ENCODE results near the gene TLE4. TPM values are rescaled to one million over a fixed set of nuclear protein-coding genes. Genes with fewer than 3 reads are reported as not detected.

Gene TLE4
- total RNA-seq, 1 donor from 2014 or later: 58.0 TPM

DNA sequence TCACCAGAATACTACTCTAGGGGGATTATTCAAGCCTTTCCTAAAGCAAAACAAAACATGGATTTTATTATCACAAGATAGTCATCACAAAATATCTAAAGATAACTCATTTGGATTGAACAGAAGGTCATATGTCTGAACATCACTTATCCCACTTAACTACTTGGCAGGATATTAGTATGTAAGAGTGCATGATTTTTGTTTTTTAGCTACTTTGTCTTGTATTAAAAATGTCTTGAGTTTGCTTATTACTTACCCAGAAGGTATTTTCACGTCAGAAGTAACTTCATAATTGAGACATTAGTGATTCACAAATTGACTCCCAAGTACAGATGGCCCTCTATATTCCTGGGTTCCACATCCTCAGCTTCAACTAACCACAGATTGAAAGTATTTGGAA is 113.8 kb downstream of the TLE4 start:
- no peak overlapping the region for H3K4me3 ChIP-seq
- H3K4me1 ChIP-seq: peaks cover 0 to 17% of the 10 kb centered on the region in 2 donors
- no peak for DNase-seq (ENCODE audit: low spot score in 2 of 2)
- no peaks in the 10 kb centered on the region for H3K9me3 ChIP-seq
- intact Hi-C loops (cut with DNase I): loop anchor here (2.0 to 5.0 kb wide), 2 partner anchors 113 to 377 kb away; no protein-coding TSS in a partner anchor
- H3K27me3 ChIP-seq: no peaks in the 10 kb centered on the region
- peak overlapping the region in 1 of 2 donors; percentile 50 for H3K27ac ChIP-seq
- H3K36me3 ChIP-seq: no peaks in the 10 kb centered on the region
- TF ChIP-seq, protein P1, sequence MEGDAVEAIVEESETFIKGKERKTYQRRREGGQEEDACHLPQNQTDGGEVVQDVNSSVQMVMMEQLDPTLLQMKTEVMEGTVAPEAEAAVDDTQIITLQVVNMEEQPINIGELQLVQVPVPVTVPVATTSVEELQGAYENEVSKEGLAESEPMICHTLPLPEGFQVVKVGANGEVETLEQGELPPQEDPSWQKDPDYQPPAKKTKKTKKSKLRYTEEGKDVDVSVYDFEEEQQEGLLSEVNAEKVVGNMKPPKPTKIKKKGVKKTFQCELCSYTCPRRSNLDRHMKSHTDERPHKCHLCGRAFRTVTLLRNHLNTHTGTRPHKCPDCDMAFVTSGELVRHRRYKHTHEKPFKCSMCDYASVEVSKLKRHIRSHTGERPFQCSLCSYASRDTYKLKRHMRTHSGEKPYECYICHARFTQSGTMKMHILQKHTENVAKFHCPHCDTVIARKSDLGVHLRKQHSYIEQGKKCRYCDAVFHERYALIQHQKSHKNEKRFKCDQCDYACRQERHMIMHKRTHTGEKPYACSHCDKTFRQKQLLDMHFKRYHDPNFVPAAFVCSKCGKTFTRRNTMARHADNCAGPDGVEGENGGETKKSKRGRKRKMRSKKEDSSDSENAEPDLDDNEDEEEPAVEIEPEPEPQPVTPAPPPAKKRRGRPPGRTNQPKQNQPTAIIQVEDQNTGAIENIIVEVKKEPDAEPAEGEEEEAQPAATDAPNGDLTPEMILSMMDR (IDR thresholded peaks at IDR 0.05): no peak

DNA sequence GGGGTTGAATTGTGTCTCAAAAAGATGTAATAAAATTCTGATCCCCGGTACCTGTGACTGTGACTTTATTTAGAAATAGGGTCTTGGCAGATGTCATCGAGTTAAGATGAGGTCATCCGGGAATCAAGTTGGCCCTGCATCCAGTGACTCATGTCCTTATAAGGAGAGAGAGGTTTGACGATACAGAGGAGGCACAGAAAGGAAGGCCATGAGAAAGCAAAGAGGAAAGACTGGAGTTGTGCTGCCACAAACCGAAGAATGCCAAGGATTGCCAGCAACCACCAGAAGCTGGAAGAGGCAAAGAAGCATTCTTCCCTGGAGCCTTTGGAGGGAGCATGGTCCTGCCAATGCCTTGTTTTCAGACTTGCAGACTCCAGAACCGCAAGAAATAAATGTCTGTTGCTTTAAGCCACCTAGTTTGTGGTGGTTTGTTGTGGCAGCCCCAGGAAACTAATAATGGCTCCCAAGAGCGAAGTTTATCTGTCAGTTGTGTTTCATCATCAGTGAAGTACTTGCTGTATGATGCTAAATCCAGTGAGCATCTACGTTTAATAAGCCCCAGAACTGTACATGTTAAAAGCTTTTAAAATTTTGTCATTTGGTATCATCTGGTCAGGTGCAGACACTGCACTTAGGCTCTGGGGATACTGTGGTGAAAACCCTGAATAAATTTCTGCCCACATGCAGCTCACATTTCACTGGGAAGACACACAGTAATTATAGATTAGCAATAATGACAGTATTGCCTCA is 114.8 kb downstream of the TLE4 start:
- H3K9me3 ChIP-seq: no peaks in the 10 kb centered on the region
- DNase-seq (ENCODE audit: low spot score in 2 of 2): peak in 1 of 2 donors; percentile 78
- peak overlapping the region in 1 of 2 donors; percentile 41 for H3K4me3 ChIP-seq
- H3K4me1 ChIP-seq: peaks cover 0 to 13% of the 10 kb centered on the region in 2 donors
- H3K27ac ChIP-seq: peak overlapping the region; percentile 50 to 64
- no peaks in the 10 kb centered on the region for H3K27me3 ChIP-seq
- intact Hi-C loops (cut with DNase I): loop anchor here (5.0 kb wide), 1 partner anchor 376 kb away; no protein-coding TSS in a partner anchor
- no peaks in the 10 kb centered on the region for H3K36me3 ChIP-seq
- TF ChIP-seq, protein P1 (IDR thresholded peaks at IDR 0.05): no peak

DNA sequence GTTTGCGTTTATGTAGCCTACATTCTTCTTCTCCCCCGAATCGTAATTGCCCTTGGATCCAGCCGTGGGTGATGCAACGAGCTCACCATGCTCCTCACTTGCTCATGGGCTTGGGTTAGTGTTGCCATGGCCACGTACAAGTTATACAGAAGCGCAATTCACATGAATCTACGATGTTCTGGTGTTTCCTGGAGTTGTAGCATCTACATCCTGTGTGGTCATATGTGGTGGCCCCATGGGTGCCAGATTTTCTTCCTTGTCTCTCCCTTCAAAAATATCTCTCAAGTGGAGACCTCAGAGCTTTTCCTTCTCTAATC is 115.3 kb downstream of the TLE4 start:
- TF ChIP-seq, protein P1 (IDR thresholded peaks at IDR 0.05): no peak
- Histone ChIP-seq H3K27me3 (no peaks in the 10 kb centered on the region), H3K36me3 (no peaks in the 10 kb centered on the region), H3K4me1 (peaks cover 0 to 11% of the 10 kb centered on the region in 2 donors), H3K4me3 (no peak overlapping the region), H3K27ac (peak overlapping the region in 1 of 2 donors; percentile 50), H3K9me3 (no peaks in the 10 kb centered on the region)
- no peak for DNase-seq (ENCODE audit: low spot score in 2 of 2)
- intact Hi-C loops (cut with DNase I): loop anchor here (5.0 kb wide), 1 partner anchor 375 kb away; no protein-coding TSS in a partner anchor

DNA sequence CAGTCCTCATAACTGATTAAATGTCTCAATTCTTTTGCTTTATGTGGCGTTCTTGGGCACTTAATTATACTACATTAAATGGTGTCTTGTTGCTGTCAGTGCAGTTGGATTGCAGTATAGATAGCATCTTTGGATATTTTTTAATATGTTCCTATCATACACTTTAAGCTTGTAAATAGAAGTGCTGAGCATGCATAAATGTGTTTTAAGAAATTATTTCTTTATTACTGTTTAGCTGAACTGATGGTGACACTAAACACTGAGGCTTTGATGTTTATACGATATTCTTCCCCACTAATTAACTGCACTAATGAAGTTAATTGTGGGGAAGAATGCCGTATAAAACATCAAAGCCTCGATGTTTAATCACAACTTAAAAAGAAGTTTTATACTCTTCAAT is 116.6 kb downstream of the TLE4 start:
- no peaks in the 10 kb centered on the region for H3K27me3 ChIP-seq
- no peak for DNase-seq (ENCODE audit: low spot score in 2 of 2)
- TF ChIP-seq, protein P1 (IDR thresholded peaks at IDR 0.05): no peak
- peaks cover 0 to 7% of the 10 kb centered on the region in 2 donors for H3K4me1 ChIP-seq
- H3K36me3 ChIP-seq: no peaks in the 10 kb centered on the region
- H3K4me3 ChIP-seq: no peak overlapping the region
- no peak overlapping the region for H3K27ac ChIP-seq
- intact Hi-C loops (cut with DNase I): loop anchor here (5.0 kb wide), 1 partner anchor 374 kb away; no protein-coding TSS in a partner anchor
- no peaks in the 10 kb centered on the region for H3K9me3 ChIP-seq

DNA sequence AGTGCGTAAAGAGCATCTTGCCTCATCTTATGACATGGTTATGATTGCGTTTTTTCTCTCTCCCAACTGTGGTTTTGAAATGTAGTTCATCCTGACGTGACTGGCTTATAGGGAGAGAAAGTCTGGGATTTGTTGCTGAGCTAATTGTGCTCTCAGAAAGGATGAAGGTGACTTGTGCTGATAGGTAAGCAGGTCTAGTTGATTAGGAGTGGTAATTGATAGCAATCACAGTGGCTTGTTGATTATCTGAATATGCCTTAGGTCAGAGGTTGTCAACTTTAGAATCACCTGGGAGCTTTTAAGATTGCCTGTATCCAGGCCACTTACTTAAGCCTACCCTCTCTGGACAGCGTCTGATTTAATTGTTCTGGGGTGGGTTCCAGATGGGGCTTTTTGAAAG is 117.8 kb downstream of the TLE4 start:
- intact Hi-C loops (cut with DNase I): loop anchor here (5.0 kb wide), 1 partner anchor 373 kb away; no protein-coding TSS in a partner anchor

More for the DNA sequence above, 117.8 kb downstream of the TLE4 start:
- peaks cover 0 to 7% of the 10 kb centered on the region in 2 donors for H3K4me1 ChIP-seq
- H3K27ac ChIP-seq: no peak overlapping the region
- DNase-seq (ENCODE audit: low spot score in 2 of 2): no peak
- H3K4me3 ChIP-seq: no peak overlapping the region
- TF ChIP-seq, protein P1 (IDR thresholded peaks at IDR 0.05): no peak
- no peaks in the 10 kb centered on the region for H3K9me3 ChIP-seq
- no peaks in the 10 kb centered on the region for H3K27me3 ChIP-seq
- no peaks in the 10 kb centered on the region for H3K36me3 ChIP-seq

Data from ascending aorta (tissue), 2 donors.